Mesenteric fat pad (tissue), 1 donor: ENCODE data around the gene MFSD11. TPM values are rescaled to one million over a fixed set of nuclear protein-coding genes. Genes with fewer than 3 reads are reported as not detected.
"Not testable (repeated sequence)": the region's sequence is repeated elsewhere in the genome, so short reads cannot be mapped to it uniquely, and the experiment has no call there.

ENCODE experiments used
- DNase-seq: peaks from one replicate; pipeline ENCODE4 v3.0.0-alpha.2; 2020; ENCODE audit warnings: low spot score
- total RNA-seq: library from RNA; stranded (reverse); fragmentation: NEBNext Ultra II Directional; extraction: Animal tissue kit (Norgen Biotek cat#: 25700); gene quantifications from one replicate; pipeline ENCODE4 v1.2.1, GENCODE V29; 2021
- donor health status: DM: yes; HTN: yes; CAD: no.

Gene MFSD11
- total RNA-seq, 1 donor from 2014 or later, result 23.2 TPM

- DNase-seq, result not testable (repeated sequence)
Measured at GRCh38 chr17:76745785-76746184, 7.9 kb downstream of the MFSD11 start.

- no peak for DNase-seq
Measured at GRCh38 chr17:76747716-76748363, 9.9 kb downstream of the MFSD11 start.

GRCh38 chr17:76748657-76749056 is 10.7 kb downstream of the MFSD11 start:
- DNase-seq, result no peak

- DNase-seq, result no peak
Measured at GRCh38 chr17:76751416-76751993, 13.6 kb downstream of the MFSD11 start.

GRCh38 chr17:76752006-76752405 is 14.1 kb downstream of the MFSD11 start:
- DNase-seq, result no peak

- no peak for DNase-seq
Measured at GRCh38 chr17:76753061-76753961, 15.4 kb downstream of the MFSD11 start.

- no peak for DNase-seq
Measured at GRCh38 chr17:76755285-76755684, 17.4 kb downstream of the MFSD11 start.

GRCh38 chr17:76757256-76757655 is 19.3 kb downstream of the MFSD11 start:
- no peak for DNase-seq

- no peak for DNase-seq
Measured at GRCh38 chr17:76758570-76758969, 20.7 kb downstream of the MFSD11 start.

- no peak for DNase-seq
Measured at GRCh38 chr17:76772842-76773525, 35.1 kb downstream of the MFSD11 start.

GRCh38 chr17:76775021-76775600 is 37.2 kb downstream of the MFSD11 start:
- DNase-seq, result no peak

GRCh38 chr17:76781056-76781982 is 43.4 kb downstream of the MFSD11 start:
- DNase-seq, result no peak

GRCh38 chr17:76783146-76783545 is 45.2 kb downstream of the MFSD11 start:
- DNase-seq, result no peak

- no peak for DNase-seq
Measured at GRCh38 chr17:76784926-76785325, 47.0 kb downstream of the MFSD11 start.

- DNase-seq, result not testable (repeated sequence)
Measured at GRCh38 chr17:76787866-76788265, 49.9 kb downstream of the MFSD11 start.

GRCh38 chr17:76789235-76789788 is 51.4 kb downstream of the MFSD11 start:
- DNase-seq, result no peak

GRCh38 chr17:76791053-76791980 is 53.4 kb downstream of the MFSD11 start:
- no peak for DNase-seq

- DNase-seq, result no peak
Measured at GRCh38 chr17:76792348-76792747, 54.4 kb downstream of the MFSD11 start.

- DNase-seq, result no peak
Measured at GRCh38 chr17:76793775-76794174, 55.9 kb downstream of the MFSD11 start.
